ENCODE measurements around the gene ANK3. TPM values are rescaled to one million over a fixed set of nuclear protein-coding genes. Genes with fewer than 3 reads are reported as not detected.

The ANK3 gene
- total RNA-seq, 1 donor from 2014 or later, result 35.1 TPM

DNA sequence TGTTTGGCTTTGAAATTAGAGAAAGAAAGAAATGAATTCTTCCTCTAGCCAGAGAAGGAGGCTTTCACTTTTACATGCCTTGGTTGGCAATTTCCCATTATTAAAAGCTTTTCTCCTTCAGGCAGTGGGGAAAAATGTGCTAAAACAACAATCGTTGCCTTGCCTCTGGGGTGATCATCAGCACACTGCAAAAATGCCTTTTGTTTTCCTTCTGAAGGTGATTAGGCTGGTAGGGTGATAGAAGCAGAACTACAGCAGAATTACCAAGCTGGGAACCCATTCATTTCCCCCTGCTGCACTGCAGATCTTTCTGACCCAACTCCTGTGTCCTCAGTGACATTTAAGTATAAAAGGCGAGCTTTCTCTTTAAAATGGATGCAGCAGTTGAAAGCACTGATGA, 22.2 kb downstream of the ANK3 start:
- Mint-ChIP-seq H3K36me3 (ENCODE audit: low read depth) (no peaks in the 10 kb centered on the region), H3K4me1 (ENCODE audit: low read depth) (peaks cover 43% of the 10 kb centered on the region), H3K27me3 (ENCODE audit: low read depth) (no peaks in the 10 kb centered on the region), H3K4me3 (ENCODE audit: unreplicated experiment) (no peak overlapping the region), H3K27ac (ENCODE audit: unreplicated experiment) (peak overlapping the region; percentile 23), H3K9me3 (ENCODE audit: low read depth) (no peaks in the 10 kb centered on the region)
- no peak for DNase-seq (ENCODE audit: low spot score)
- TF ChIP-seq, protein P1, sequence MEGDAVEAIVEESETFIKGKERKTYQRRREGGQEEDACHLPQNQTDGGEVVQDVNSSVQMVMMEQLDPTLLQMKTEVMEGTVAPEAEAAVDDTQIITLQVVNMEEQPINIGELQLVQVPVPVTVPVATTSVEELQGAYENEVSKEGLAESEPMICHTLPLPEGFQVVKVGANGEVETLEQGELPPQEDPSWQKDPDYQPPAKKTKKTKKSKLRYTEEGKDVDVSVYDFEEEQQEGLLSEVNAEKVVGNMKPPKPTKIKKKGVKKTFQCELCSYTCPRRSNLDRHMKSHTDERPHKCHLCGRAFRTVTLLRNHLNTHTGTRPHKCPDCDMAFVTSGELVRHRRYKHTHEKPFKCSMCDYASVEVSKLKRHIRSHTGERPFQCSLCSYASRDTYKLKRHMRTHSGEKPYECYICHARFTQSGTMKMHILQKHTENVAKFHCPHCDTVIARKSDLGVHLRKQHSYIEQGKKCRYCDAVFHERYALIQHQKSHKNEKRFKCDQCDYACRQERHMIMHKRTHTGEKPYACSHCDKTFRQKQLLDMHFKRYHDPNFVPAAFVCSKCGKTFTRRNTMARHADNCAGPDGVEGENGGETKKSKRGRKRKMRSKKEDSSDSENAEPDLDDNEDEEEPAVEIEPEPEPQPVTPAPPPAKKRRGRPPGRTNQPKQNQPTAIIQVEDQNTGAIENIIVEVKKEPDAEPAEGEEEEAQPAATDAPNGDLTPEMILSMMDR (IDR thresholded peaks at IDR 0.05), result no peak

DNA sequence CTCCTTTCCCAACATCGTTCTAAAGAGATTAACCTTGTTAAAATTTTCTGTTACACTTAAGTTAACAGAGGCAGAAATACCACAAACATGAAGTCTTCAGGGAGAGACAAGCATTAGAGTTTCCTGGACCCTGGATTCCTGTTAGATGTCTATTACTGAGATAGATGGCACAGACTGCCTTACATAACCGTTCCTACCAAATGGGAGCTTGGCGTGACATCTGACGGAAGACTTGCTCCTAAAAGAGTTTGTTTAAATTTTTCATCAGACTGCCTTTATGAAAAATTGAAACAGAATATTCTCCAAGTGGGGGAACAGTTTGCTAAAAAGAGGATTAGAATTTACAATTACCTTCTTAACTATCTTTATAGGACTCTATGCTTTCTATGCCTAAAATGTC, 22.7 kb downstream of the ANK3 start:
- Mint-ChIP-seq H3K36me3 (ENCODE audit: low read depth) (no peaks in the 10 kb centered on the region), H3K4me3 (ENCODE audit: unreplicated experiment) (no peak overlapping the region), H3K27me3 (ENCODE audit: low read depth) (no peaks in the 10 kb centered on the region), H3K27ac (ENCODE audit: unreplicated experiment) (no peak overlapping the region), H3K9me3 (ENCODE audit: low read depth) (no peaks in the 10 kb centered on the region), H3K4me1 (ENCODE audit: low read depth) (peaks cover 43% of the 10 kb centered on the region)
- no peak for DNase-seq (ENCODE audit: low spot score)
- TF ChIP-seq, protein P1 (IDR thresholded peaks at IDR 0.05), result no peak

DNA sequence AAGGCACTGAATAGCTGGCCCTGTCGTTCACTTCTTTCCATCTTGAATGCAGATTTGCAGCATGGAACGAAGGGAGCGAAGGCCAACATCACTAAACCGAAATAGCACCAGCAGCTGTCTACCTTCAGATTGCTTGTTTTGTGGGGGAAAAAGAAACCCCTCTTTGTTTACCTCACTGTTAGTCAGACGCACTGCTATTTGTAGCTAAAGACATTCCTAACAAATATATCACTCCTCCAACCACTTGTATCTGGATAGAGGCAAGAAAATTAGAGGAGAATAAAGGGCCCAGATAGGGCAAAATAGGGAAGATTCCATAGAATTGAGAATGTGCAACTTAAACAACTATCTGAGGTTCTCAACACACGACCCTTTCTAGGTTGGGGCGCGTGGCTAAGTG, 26.5 kb downstream of the ANK3 start:
- Mint-ChIP-seq H3K27ac (ENCODE audit: unreplicated experiment) (no peak overlapping the region), H3K9me3 (ENCODE audit: low read depth) (no peaks in the 10 kb centered on the region), H3K4me3 (ENCODE audit: unreplicated experiment) (no peak overlapping the region), H3K4me1 (ENCODE audit: low read depth) (peaks cover 26% of the 10 kb centered on the region), H3K27me3 (ENCODE audit: low read depth) (no peaks in the 10 kb centered on the region), H3K36me3 (ENCODE audit: low read depth) (no peaks in the 10 kb centered on the region)
- TF ChIP-seq, protein P1 (IDR thresholded peaks at IDR 0.05), result no peak
- no peak for DNase-seq (ENCODE audit: low spot score)

DNA sequence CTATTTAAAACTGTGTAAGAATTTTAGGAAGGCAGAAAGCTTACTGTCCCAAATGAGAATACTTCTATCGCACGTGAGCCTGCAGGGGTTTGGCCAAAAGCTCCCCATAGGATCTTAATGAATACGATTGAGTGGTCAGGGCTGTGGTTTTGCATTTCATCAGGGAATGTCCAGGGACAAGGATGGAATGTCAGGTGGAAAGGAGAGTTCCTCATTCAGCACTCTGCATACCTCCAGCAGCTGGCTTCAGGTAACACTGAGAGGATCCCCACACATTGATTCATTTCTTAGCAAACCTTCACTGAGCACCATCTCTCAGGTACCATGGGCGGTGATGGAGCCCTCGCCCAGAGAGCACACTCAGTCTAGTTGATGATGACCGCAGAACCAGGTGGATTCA, 27.2 kb downstream of the ANK3 start:
- Mint-ChIP-seq H3K4me3 (ENCODE audit: unreplicated experiment) (no peak overlapping the region), H3K36me3 (ENCODE audit: low read depth) (no peaks in the 10 kb centered on the region)

DNA sequence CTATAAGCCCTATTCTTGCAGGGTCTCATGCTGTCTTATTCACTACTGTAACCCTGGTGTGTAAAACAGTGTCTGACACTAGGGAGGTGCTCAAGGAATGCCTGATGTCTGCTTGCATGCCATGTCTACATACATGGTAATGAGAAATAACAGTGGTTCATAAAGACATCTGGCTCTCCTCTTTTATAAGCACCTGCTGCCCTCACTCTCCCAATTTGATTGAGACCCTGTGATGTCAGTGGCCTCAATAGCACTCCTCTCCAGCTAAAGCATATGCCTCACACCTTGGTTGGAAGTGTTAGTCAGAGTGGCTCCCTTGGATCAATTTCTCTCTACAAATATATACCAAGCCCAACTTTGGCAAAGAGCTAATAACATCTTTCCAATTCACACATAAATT, 30.6 kb downstream of the ANK3 start:
- Mint-ChIP-seq H3K9me3 (ENCODE audit: low read depth) (no peaks in the 10 kb centered on the region), H3K27ac (ENCODE audit: unreplicated experiment) (no peak overlapping the region), H3K27me3 (ENCODE audit: low read depth) (no peaks in the 10 kb centered on the region), H3K4me3 (ENCODE audit: unreplicated experiment) (no peak overlapping the region), H3K4me1 (ENCODE audit: low read depth) (peaks cover 15% of the 10 kb centered on the region), H3K36me3 (ENCODE audit: low read depth) (no peaks in the 10 kb centered on the region)
- DNase-seq (ENCODE audit: low spot score), result no peak
- TF ChIP-seq, protein P1 (IDR thresholded peaks at IDR 0.05), result no peak

More for the DNA sequence above, 27.2 kb downstream of the ANK3 start:
- H3K4me1 Mint-ChIP-seq (ENCODE audit: low read depth), result peaks cover 19% of the 10 kb centered on the region
- no peak for DNase-seq (ENCODE audit: low spot score)
- TF ChIP-seq, protein P1 (IDR thresholded peaks at IDR 0.05), result no peak
- H3K27me3 Mint-ChIP-seq (ENCODE audit: low read depth), result no peaks in the 10 kb centered on the region
- H3K9me3 Mint-ChIP-seq (ENCODE audit: low read depth), result no peaks in the 10 kb centered on the region
- H3K27ac Mint-ChIP-seq (ENCODE audit: unreplicated experiment), result no peak overlapping the region
